LNCAP (cell line): ENCODE measurements around the gene MTOR.

Source experiments
- TF ChIP-seq, protein P1 (sequence below): fragments of 450-650 bp; IDR thresholded peaks from 2 replicates; pipeline ENCODE4 v1.5.1; 2017; ENCODE audit warnings: mild to moderate bottlenecking

Gene MTOR

DNA sequence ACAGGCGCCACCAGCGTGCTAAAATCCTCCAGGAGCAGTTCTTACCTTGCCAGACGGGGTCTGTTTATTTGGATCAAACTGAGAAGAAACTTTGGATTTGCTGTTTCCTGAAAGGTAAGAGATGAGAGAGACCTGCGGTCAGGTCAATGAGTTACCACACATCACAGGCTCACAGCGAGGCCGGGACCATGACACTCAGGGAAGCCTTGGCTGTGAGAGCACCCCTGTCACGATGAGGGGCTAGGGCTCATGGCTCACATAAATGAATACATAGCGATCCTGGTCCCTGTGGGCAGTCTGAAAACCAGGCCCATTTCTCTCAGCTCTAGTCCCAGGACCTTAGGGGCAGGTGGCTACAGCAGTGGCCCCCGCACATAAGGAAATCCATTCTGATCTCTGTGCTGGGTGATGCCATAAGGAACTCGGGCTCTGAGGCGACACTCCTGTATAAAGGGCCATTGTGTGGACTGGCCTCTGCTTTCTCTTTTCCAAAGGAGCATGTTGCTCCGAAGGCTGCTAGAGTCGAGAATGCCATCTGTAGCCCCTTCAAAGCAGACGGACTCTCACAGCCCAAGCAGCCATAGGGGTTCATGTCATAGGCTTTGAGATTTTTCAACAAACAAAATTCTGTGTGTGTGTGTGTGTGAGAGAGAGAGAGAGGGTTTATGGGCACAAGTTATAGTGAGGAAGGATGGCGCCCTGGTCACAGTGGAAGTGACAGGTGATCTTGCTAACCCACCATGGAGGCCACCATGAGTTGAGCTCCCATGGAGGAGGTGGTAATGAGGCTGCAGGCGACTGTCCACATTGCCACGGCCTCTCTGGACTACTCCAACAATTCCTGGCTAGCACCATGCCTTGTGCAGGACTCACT lies 193.5 kb downstream of the MTOR start:
- TF ChIP-seq, protein P1, sequence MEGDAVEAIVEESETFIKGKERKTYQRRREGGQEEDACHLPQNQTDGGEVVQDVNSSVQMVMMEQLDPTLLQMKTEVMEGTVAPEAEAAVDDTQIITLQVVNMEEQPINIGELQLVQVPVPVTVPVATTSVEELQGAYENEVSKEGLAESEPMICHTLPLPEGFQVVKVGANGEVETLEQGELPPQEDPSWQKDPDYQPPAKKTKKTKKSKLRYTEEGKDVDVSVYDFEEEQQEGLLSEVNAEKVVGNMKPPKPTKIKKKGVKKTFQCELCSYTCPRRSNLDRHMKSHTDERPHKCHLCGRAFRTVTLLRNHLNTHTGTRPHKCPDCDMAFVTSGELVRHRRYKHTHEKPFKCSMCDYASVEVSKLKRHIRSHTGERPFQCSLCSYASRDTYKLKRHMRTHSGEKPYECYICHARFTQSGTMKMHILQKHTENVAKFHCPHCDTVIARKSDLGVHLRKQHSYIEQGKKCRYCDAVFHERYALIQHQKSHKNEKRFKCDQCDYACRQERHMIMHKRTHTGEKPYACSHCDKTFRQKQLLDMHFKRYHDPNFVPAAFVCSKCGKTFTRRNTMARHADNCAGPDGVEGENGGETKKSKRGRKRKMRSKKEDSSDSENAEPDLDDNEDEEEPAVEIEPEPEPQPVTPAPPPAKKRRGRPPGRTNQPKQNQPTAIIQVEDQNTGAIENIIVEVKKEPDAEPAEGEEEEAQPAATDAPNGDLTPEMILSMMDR, result no peak

DNA sequence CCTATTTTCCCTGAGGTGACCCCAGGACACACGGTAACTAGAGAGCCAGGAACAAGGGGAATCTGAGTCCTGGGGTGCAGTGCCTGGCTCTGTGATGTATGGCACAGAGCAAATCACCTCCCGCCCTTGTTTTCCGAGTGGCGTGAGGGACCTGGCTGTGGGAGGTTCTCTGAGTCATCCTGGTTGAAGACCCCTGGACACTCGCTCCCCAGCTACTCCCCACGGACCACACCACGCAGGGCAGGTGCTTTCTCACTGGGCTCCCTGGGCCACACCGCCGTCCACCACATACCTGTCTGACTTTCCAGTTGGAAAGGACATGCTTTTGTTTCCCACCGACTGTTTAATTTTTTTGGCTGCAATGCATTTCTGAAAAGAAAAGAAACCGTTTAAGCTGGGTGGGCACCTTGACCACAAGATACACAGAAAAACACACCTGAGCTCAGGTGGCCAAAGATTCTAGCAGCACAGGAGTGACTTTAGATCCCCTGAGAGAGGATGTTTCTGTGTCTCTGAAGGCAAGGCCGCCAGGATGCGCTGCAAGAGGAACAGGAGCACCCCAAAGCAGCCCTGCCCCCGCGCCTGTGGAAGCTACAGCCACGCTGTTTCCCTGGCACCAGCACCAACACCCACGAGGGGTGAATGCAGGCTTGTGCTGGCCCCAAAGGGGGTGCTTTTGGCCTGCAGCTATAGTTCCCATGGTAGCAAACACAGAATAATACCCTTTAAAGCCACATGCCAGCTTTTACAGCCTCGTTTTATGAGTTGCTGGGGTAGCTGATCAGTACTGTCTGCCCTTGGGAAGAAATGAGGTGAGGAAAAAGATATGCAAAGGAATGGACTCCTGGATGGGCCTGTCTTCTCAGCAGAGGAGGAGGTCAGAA lies 194.4 kb downstream of the MTOR start:
- TF ChIP-seq, protein P1, result no peak

DNA sequence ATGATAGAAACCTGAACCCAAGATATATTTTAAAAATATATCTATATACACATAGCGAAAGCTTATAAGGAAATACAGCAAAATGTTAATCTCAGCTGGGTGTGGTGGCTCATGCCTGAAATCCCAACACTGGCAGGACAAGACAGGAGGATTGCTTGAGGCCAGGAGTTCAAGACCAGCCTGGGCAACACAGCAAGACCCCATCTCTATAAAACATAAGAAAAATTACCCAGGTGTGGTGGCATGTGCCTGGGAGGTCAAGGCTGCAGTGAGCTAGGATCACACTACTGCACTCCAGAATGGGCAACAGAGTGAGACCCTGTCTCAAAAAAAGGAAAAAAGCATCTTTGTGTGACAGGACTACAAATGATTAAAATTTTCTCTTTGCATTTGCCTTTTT lies 196.6 kb downstream of the MTOR start:
- TF ChIP-seq, protein P1, result no peak

DNA sequence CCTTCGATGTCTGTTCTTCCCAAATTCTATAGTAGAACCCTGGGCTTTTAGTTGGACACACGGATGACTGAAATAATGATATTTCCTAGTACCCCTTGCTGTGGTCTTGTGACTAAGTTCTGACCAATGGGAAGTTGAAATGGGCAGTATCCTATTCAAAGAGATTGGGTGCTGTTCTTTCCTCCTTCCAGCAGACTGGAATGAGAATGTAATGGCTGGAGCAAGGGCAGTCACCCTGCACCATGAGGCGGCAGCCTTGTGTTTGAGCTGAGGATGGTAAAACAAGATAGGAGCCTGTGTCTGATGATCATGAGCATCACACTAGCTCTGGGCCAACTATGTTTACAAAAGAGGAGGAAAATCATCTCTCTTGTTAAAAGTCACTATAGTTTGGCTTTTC lies 197.4 kb downstream of the MTOR start:
- TF ChIP-seq, protein P1, result no peak

DNA sequence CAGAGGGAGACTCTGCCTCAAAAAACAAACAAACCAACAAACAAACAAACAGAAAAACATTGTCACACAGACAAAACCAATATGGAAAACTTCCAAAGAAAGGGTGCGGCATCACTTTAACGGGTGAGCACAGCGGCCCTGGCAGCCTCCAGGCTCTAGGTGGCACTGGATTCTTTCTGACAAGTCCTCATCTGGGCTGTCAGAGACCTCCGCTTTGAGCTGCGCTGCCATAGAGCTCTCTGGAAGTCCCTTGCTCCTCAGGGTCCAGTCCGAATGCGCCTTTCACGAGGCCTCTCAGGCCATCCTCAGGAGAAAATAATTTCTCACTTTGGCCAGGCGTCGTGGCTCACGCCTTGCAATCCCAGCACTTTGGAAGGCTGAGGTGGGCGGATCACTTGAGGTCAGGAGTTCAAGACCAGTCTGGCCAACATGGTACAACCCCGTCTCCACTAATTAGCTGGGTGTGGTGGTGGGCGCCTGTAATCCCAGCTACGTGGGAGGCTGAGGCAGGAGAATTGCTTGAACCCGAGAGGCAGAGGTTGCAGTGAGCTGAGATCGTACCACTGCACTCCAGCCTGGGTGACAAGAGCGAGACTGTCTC lies 198.3 kb downstream of the MTOR start:
- TF ChIP-seq, protein P1, result peak; percentile 32; the same call in 1 of the 2 replicates

DNA sequence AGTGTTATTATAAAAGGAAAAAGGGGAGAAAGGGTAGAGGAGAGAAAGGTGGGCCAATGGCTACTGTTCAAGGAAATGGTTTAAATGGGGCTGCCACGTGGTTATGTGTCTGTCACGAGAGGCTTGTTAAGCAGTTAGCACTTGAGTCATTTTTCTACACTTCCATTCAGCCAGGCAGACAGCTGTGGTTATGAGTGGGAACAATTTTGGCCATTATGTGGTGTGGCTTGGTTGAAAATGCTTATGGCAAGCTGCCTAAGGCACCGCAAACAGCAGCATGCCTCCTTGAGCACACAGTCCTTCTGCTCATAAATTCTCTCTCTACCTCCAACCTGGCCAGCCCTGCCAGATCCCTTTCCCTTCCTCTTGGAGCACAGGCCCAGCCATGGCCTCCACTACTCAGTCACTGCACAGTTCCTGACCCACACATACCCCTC lies 199.4 kb downstream of the MTOR start:
- TF ChIP-seq, protein P1, result no peak

DNA sequence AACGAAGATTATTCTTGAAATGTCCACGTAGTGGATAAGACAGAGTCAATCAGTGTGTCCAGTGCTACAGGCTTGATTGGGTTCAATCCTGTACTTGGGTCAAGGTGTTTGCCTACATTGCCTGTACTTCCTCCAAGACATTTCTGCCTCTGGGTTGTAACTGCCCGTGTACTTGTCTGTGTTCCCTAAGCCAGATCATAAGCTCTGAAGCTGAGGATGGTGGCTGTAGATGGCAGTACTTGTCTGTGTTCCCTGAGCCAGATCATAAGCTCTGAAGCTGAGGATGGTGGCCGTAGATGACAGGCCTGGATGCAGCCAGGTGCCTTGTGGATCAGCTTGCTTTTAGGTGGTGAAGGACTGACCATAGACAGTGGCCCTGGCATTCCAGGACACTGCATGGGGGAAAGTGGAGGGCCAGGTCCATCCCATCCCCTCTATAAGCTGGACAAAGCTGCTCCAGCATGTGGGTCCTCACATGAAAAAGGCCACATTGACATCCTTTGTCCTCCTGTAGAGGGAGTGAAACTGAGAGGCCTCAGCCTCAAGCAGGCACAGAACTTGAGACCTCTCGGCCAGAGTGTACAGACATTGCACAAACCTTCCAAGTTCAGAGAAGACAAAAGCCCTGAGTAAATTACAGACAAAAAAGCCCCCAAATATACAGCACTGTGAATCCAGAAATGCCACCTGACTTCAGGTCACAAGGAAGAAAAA lies 200.5 kb downstream of the MTOR start:
- TF ChIP-seq, protein P1, result no peak
